HL-60 (cell line): ENCODE data around the gene DNAJC15.

ENCODE experiments used
- DNase-seq, 2 experiments: peaks; one replicate each; pipeline ENCODE4 v3.0.0-alpha.2; 2010 to 2020; ENCODE audit warnings: low read depth in 1 of 2, low spot score in 1 of 2
- H3K27ac ChIP-seq: fragments of 250-450 bp; sonication (Bioruptor Pico); replicated peaks from 2 replicates; pipeline ENCODE4 v1.5.1; 2020; ENCODE audit warnings: mild to moderate bottlenecking, moderate library complexity
- H3K27me3 ChIP-seq: fragments of 250-450 bp; sonication (Bioruptor Pico); 2 replicates; pipeline ENCODE4 v1.5.1; 2021; ENCODE audit warnings: mild to moderate bottlenecking, moderate library complexity; ENCODE audit not compliant: insufficient read depth, poor library complexity, severe bottlenecking
- H3K4me3 ChIP-seq: replicated peaks from 2 replicates; pipeline ENCODE4 v1.5.1; 2011; ENCODE audit warnings: mild to moderate bottlenecking, control low read depth, low read length; ENCODE audit not compliant: insufficient read depth
- CTCF ChIP-seq: IDR thresholded peaks from one replicate; pipeline ENCODE4 v1.5.1; 2011; ENCODE audit warnings: low read length, control low read depth, inconsistent platforms; ENCODE audit not compliant: insufficient read depth
- GABPA ChIP-seq: IDR thresholded peaks from 2 replicates; pipeline ENCODE4 v1.6.1; 2012; ENCODE audit warnings: low read depth
- POLR2AphosphoS5 ChIP-seq: IDR thresholded peaks from 2 replicates; pipeline ENCODE4 v1.6.1; 2012; ENCODE audit warnings: low read depth
- REST ChIP-seq: IDR thresholded peaks from 2 replicates; pipeline ENCODE4 v1.6.1; 2012; ENCODE audit warnings: low read depth; ENCODE audit not compliant: insufficient replicate concordance
- SPI1 ChIP-seq: IDR thresholded peaks from 2 replicates; pipeline ENCODE4 v1.6.1; 2012; ENCODE audit warnings: low read depth, mild to moderate bottlenecking, borderline replicate concordance

The DNAJC15 gene

GRCh38 chr13:43124490-43124889 is 101.1 kb downstream of the DNAJC15 start:
- H3K4me3 ChIP-seq, result no peak overlapping the region
- TF ChIP-seq SPI1 (no peak), CTCF (no peak), GABPA (no peak), REST (no peak), POLR2AphosphoS5 (no peak)
- no peaks in the 10 kb centered on the region for H3K27me3 ChIP-seq
- DNase-seq, result no peak
- H3K27ac ChIP-seq, result no peak overlapping the region

- no peak for DNase-seq
- no peak overlapping the region for H3K27ac ChIP-seq
- no peak for TF ChIP-seq CTCF
- no peak for TF ChIP-seq POLR2AphosphoS5
- no peak for TF ChIP-seq GABPA
- no peak for TF ChIP-seq REST
- TF ChIP-seq SPI1, result no peak
- no peaks in the 10 kb centered on the region for H3K27me3 ChIP-seq
- no peak overlapping the region for H3K4me3 ChIP-seq
Measured at GRCh38 chr13:43126420-43126819, 103.0 kb downstream of the DNAJC15 start.

DNA sequence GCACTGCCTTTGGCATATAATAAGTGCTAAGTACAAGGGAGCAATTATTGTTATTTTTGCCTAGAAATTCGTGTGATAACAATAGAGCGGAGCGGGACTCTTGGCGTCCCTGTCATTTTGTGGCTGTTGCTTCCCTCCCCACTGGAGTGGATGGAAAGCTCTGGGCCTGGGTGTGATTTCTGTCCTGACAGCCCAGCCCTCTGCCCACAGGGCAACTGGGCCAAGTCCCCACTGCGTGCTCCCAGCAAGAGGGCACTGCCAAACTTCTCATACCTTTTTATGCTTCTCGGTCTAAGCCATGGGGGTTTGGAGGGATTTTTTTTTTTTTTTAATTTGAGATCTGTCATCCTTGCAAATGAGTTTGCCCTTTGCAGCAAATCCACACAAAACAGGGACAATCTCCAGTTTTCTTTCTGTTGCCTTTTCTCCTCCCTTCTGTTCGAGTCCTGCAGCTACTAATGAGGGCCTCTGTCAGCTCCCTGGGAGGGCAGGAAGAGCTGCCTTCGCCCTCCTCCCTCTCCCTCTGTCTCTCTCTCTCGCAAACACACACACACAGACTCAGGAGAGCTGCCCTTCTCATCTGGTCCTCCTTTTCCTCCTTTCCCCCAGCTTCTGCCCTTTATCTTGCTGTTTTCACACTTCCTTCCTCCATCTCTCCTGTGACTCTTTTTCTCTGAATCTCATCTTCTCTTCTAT is 103.9 kb downstream of the DNAJC15 start:
- no peak overlapping the region for H3K27ac ChIP-seq
- no peak overlapping the region for H3K4me3 ChIP-seq
- no peak for DNase-seq
- TF ChIP-seq CTCF (no peak), GABPA (no peak), REST (no peak), POLR2AphosphoS5 (no peak), SPI1 (no peak)
- no peaks in the 10 kb centered on the region for H3K27me3 ChIP-seq
